Ovary (tissue), 3 donors: ENCODE results near the gene STARD4.

Experiments
- EP300 ChIP-seq: sonication (generic); formaldehyde crosslinking; IDR thresholded peaks from one replicate; pipeline ENCODE4 v1.6.1; 2017; ENCODE audit warnings: antibody characterized with exemption
- POLR2A ChIP-seq: fragments of 450-650 bp; IDR thresholded peaks from one replicate; pipeline ENCODE4 v1.6.1; 2017; ENCODE audit warnings: antibody characterized with exemption, mild to moderate bottlenecking, moderate library complexity
- TF ChIP-seq, protein P1 (sequence below), 3 donors: fragments of 450-650 bp in 2 of 3; fragments of 200-600 bp in 1 of 3; IDR thresholded peaks; one replicate each; pipeline versions ENCODE4 v1.5.1 to v1.8.0; 2016 to 2022; ENCODE audit warnings: antibody characterized with exemption in 3 of 3, mild to moderate bottlenecking in 1 of 3
- donor health status: DM: no; HTN: no; CAD: no.

DNA sequence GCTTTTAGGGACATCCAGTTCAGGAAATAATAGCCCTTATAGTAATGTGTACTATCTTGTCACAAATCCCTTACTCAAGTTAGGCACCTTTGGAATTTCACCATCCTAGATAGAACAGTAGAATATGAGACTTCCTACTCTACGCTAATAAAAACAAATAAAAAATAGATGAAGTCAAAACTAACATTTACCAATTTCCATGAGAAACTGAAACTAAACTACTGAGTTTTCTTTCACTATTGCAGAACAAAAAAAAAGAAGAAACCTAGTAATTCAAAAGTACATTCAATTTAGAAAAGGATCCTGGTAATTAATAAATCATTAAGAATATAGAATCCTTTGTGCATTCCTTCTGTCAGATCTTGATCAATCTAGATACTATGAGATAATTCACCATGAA, 14.0 kb downstream of the STARD4 start:
- TF ChIP-seq, protein P1, sequence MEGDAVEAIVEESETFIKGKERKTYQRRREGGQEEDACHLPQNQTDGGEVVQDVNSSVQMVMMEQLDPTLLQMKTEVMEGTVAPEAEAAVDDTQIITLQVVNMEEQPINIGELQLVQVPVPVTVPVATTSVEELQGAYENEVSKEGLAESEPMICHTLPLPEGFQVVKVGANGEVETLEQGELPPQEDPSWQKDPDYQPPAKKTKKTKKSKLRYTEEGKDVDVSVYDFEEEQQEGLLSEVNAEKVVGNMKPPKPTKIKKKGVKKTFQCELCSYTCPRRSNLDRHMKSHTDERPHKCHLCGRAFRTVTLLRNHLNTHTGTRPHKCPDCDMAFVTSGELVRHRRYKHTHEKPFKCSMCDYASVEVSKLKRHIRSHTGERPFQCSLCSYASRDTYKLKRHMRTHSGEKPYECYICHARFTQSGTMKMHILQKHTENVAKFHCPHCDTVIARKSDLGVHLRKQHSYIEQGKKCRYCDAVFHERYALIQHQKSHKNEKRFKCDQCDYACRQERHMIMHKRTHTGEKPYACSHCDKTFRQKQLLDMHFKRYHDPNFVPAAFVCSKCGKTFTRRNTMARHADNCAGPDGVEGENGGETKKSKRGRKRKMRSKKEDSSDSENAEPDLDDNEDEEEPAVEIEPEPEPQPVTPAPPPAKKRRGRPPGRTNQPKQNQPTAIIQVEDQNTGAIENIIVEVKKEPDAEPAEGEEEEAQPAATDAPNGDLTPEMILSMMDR (IDR thresholded peaks at IDR 0.05) = no peak
- TF ChIP-seq POLR2A (no peak), EP300 (no peak)
